Measurements from ENCODE around the gene ABCA3.
"Not testable (repeated sequence)": the region's sequence is repeated elsewhere in the genome, so short reads cannot be mapped to it uniquely, and the experiment has no call there.

Gene ABCA3

GRCh38 chr16:2340564-2341455, at the start of gene ABCA3:
TSS of gene ABCA3 (minus strand) at chr16:2340728. CDS start at chr16:2326466, 14,262 bp downstream.
- in situ Hi-C loops (cut with MboI; ENCODE audit: low sequenced_read_pairs), result no loop called here

GRCh38 chr16:2388875-2389433, 48.4 kb upstream of the ABCA3 start:
- in situ Hi-C loops (cut with MboI; ENCODE audit: low sequenced_read_pairs), result no loop called here

- in situ Hi-C loops (cut with MboI; ENCODE audit: low sequenced_read_pairs), result no loop called here
Measured at GRCh38 chr16:2388139-2388874, 47.8 kb upstream of the ABCA3 start.

GRCh38 chr16:2386990-2387389, 46.5 kb upstream of the ABCA3 start:
- in situ Hi-C loops (cut with MboI; ENCODE audit: low sequenced_read_pairs), result no loop called here

GRCh38 chr16:2385982-2386381, 45.5 kb upstream of the ABCA3 start:
- in situ Hi-C loops (cut with MboI; ENCODE audit: low sequenced_read_pairs), result not testable (repeated sequence)

GRCh38 chr16:2385190-2385836, 44.8 kb upstream of the ABCA3 start:
- in situ Hi-C loops (cut with MboI; ENCODE audit: low sequenced_read_pairs), result no loop called here

GRCh38 chr16:2384426-2384825, 43.9 kb upstream of the ABCA3 start:
- in situ Hi-C loops (cut with MboI; ENCODE audit: low sequenced_read_pairs), result no loop called here

GRCh38 chr16:2383501-2383900, 43.0 kb upstream of the ABCA3 start:
- in situ Hi-C loops (cut with MboI; ENCODE audit: low sequenced_read_pairs), result no loop called here

- in situ Hi-C loops (cut with MboI; ENCODE audit: low sequenced_read_pairs), result no loop called here
Measured at GRCh38 chr16:2374644-2375043, 34.1 kb upstream of the ABCA3 start.

GRCh38 chr16:2373176-2373575, 32.6 kb upstream of the ABCA3 start:
- in situ Hi-C loops (cut with MboI; ENCODE audit: low sequenced_read_pairs), result no loop called here

GRCh38 chr16:2372684-2373083, 32.2 kb upstream of the ABCA3 start:
- in situ Hi-C loops (cut with MboI; ENCODE audit: low sequenced_read_pairs), result no loop called here

GRCh38 chr16:2371421-2371820, 30.9 kb upstream of the ABCA3 start:
- in situ Hi-C loops (cut with MboI; ENCODE audit: low sequenced_read_pairs), result no loop called here

- in situ Hi-C loops (cut with MboI; ENCODE audit: low sequenced_read_pairs), result no loop called here
Measured at GRCh38 chr16:2370721-2371120, 30.2 kb upstream of the ABCA3 start.

- in situ Hi-C loops (cut with MboI; ENCODE audit: low sequenced_read_pairs), result no loop called here
Measured at GRCh38 chr16:2366660-2367309, 26.3 kb upstream of the ABCA3 start.

- in situ Hi-C loops (cut with MboI; ENCODE audit: low sequenced_read_pairs), result no loop called here
Measured at GRCh38 chr16:2365397-2366294, 25.1 kb upstream of the ABCA3 start.

GRCh38 chr16:2364638-2365210, 24.2 kb upstream of the ABCA3 start:
- in situ Hi-C loops (cut with MboI; ENCODE audit: low sequenced_read_pairs), result no loop called here

GRCh38 chr16:2362218-2362617, 21.7 kb upstream of the ABCA3 start:
- in situ Hi-C loops (cut with MboI; ENCODE audit: low sequenced_read_pairs), result no loop called here

GRCh38 chr16:2361129-2361528, 20.6 kb upstream of the ABCA3 start:
- in situ Hi-C loops (cut with MboI; ENCODE audit: low sequenced_read_pairs), result no loop called here

- in situ Hi-C loops (cut with MboI; ENCODE audit: low sequenced_read_pairs), result no loop called here
Measured at GRCh38 chr16:2359919-2360318, 19.4 kb upstream of the ABCA3 start.

Data from hTERT RPE-1 (cell line).